Activated T-cell treated with anti-CD3 and anti-CD28 coated beads, Interleukin-2, amount 50 U/mL, for 72 hours (primary cell): ENCODE data around the gene ZC3H14. TPM values are rescaled to one million over a fixed set of nuclear protein-coding genes. Genes with fewer than 3 reads are reported as not detected.

ENCODE experiments used
- ATAC-seq, 2 donors: fragments of 150-1000 bp; cut with Tn5 transposase; replicated peaks in 1 of 2; 2 replicates each; pipeline ENCODE4 v1.10.0; 2021; ENCODE audit warnings: moderate library complexity in 2 of 2, mild to moderate bottlenecking in 1 of 2
- DNase-seq, 2 donors: peaks; one replicate each; pipeline ENCODE4 v3.0.0; 2021 to 2022; ENCODE audit warnings: mixed read lengths in 1 of 2
- H3K27ac Mint-ChIP-seq: one replicate; pipeline ENCODE4 v1.8.0; 2022; ENCODE audit warnings: mild to moderate bottlenecking, moderate library complexity, mixed read lengths
- H3K27me3 Mint-ChIP-seq: one replicate; pipeline ENCODE4 v1.8.0; 2022; ENCODE audit warnings: low read depth, mixed read lengths
- H3K36me3 Mint-ChIP-seq, 2 donors: one replicate each; pipeline ENCODE4 v1.8.0; 2022; ENCODE audit warnings: mixed read lengths in 2 of 2, mild to moderate bottlenecking in 1 of 2; ENCODE audit not compliant: insufficient read depth in 2 of 2
- H3K4me1 Mint-ChIP-seq: one replicate; pipeline ENCODE4 v1.8.0; 2022; ENCODE audit warnings: low read depth, mixed read lengths
- H3K4me3 Mint-ChIP-seq, 2 donors: one replicate each; pipeline ENCODE4 v1.8.0; 2022; ENCODE audit warnings: mild to moderate bottlenecking in 2 of 2, mixed read lengths in 2 of 2, moderate library complexity in 2 of 2
- H3K9me3 Mint-ChIP-seq, 2 donors: one replicate each; pipeline ENCODE4 v1.8.0; 2022; ENCODE audit warnings: mixed read lengths in 2 of 2
- total RNA-seq, 2 donors: library from RNA; stranded (reverse); gene quantifications; one replicate each; pipeline ENCODE4 v1.2.3, GENCODE V29; 2022

ZC3H14 gene
- total RNA-seq, 2 donors from 2014 or later: 44.2 to 58.9 TPM

- Mint-ChIP-seq H3K27me3 (peaks cover 22% of the 10 kb centered on the region), H3K4me3 (peak overlapping the region; percentile 90 to 96), H3K4me1 (peaks cover 36% of the 10 kb centered on the region), H3K9me3 (no peaks in the 10 kb centered on the region), H3K36me3 (peaks cover 0 to 10% of the 10 kb centered on the region in 2 donors), H3K27ac (no peak overlapping the region)
- ATAC-seq: no peak
- DNase-seq: no peak
Observed at GRCh38 chr14:88562532-88562830, 356 bp upstream of the ZC3H14 start.

- ATAC-seq: no peak
- Mint-ChIP-seq H3K27ac (peak overlapping the region; percentile 92), H3K27me3 (peaks cover 21% of the 10 kb centered on the region), H3K4me1 (peaks cover 30% of the 10 kb centered on the region), H3K36me3 (peaks cover 6 to 19% of the 10 kb centered on the region in 2 donors), H3K4me3 (peak overlapping the region; percentile 90 to 96), H3K9me3 (peaks cover 0 to 4% of the 10 kb centered on the region in 2 donors)
- no peak for DNase-seq
Observed at GRCh38 chr14:88563845-88564244, 1.0 kb downstream of the ZC3H14 start.

GRCh38 chr14:88565427-88565826 lies 2.6 kb downstream of the ZC3H14 start:
- peaks cover 0 to 4% of the 10 kb centered on the region in 2 donors for H3K9me3 Mint-ChIP-seq
- H3K4me1 Mint-ChIP-seq: peaks cover 24% of the 10 kb centered on the region
- no peak overlapping the region for H3K4me3 Mint-ChIP-seq
- ATAC-seq: no peak
- peaks cover 7 to 24% of the 10 kb centered on the region in 2 donors for H3K36me3 Mint-ChIP-seq
- peaks cover 13% of the 10 kb centered on the region for H3K27me3 Mint-ChIP-seq
- no peak overlapping the region for H3K27ac Mint-ChIP-seq
- no peak for DNase-seq

- ATAC-seq: no peak
- no peak for DNase-seq
- peaks cover 14% of the 10 kb centered on the region for H3K4me1 Mint-ChIP-seq
- H3K4me3 Mint-ChIP-seq: no peak overlapping the region
- peaks cover 9 to 32% of the 10 kb centered on the region in 2 donors for H3K36me3 Mint-ChIP-seq
- peak overlapping the region; percentile 40 for H3K27ac Mint-ChIP-seq
- H3K27me3 Mint-ChIP-seq: no peaks in the 10 kb centered on the region
- peaks cover 0 to 4% of the 10 kb centered on the region in 2 donors for H3K9me3 Mint-ChIP-seq
Observed at GRCh38 chr14:88568196-88568595, 5.4 kb downstream of the ZC3H14 start.

GRCh38 chr14:88572117-88572516 lies 9.3 kb downstream of the ZC3H14 start:
- Mint-ChIP-seq H3K36me3 (peaks cover 11 to 30% of the 10 kb centered on the region in 2 donors), H3K27me3 (no peaks in the 10 kb centered on the region), H3K9me3 (peaks cover 0 to 4% of the 10 kb centered on the region in 2 donors), H3K4me3 (no peak overlapping the region), H3K4me1 (no peaks in the 10 kb centered on the region), H3K27ac (no peak overlapping the region)
- DNase-seq (no peak), ATAC-seq (no peak)

- H3K36me3 Mint-ChIP-seq: peaks cover 11 to 24% of the 10 kb centered on the region in 2 donors
Observed at GRCh38 chr14:88576222-88576621, 13.4 kb downstream of the ZC3H14 start.

GRCh38 chr14:88584451-88584850 lies 21.6 kb downstream of the ZC3H14 start:
- Mint-ChIP-seq H3K27me3 (no peaks in the 10 kb centered on the region), H3K4me3 (no peak overlapping the region), H3K36me3 (peaks cover 8 to 14% of the 10 kb centered on the region in 2 donors), H3K4me1 (no peaks in the 10 kb centered on the region), H3K27ac (no peak overlapping the region), H3K9me3 (no peaks in the 10 kb centered on the region)
- DNase-seq (no peak), ATAC-seq (no peak)

More at GRCh38 chr14:88576222-88576621, 13.4 kb downstream of the ZC3H14 start:
- DNase-seq (no peak), ATAC-seq (no peak)
- Mint-ChIP-seq H3K9me3 (no peaks in the 10 kb centered on the region), H3K4me3 (no peak overlapping the region), H3K27ac (no peak overlapping the region), H3K4me1 (no peaks in the 10 kb centered on the region), H3K27me3 (no peaks in the 10 kb centered on the region)

- DNase-seq (no peak), ATAC-seq (no peak)
- no peaks in the 10 kb centered on the region for H3K9me3 Mint-ChIP-seq
- no peak overlapping the region for H3K4me3 Mint-ChIP-seq
- no peaks in the 10 kb centered on the region for H3K4me1 Mint-ChIP-seq
- no peak overlapping the region for H3K27ac Mint-ChIP-seq
- no peaks in the 10 kb centered on the region for H3K27me3 Mint-ChIP-seq
- peaks cover 9 to 17% of the 10 kb centered on the region in 2 donors for H3K36me3 Mint-ChIP-seq
Observed at GRCh38 chr14:88588081-88588480, 25.2 kb downstream of the ZC3H14 start.

- Mint-ChIP-seq H3K27ac (no peak overlapping the region), H3K27me3 (no peaks in the 10 kb centered on the region), H3K4me3 (no peak overlapping the region), H3K4me1 (no peaks in the 10 kb centered on the region), H3K9me3 (no peaks in the 10 kb centered on the region), H3K36me3 (peaks cover 9 to 20% of the 10 kb centered on the region in 2 donors)
- ATAC-seq: no peak
- no peak for DNase-seq
Observed at GRCh38 chr14:88590173-88590572, 27.3 kb downstream of the ZC3H14 start.

- H3K36me3 Mint-ChIP-seq: peaks cover 7 to 18% of the 10 kb centered on the region in 2 donors
- H3K4me3 Mint-ChIP-seq: no peak overlapping the region
- peaks cover 10% of the 10 kb centered on the region for H3K4me1 Mint-ChIP-seq
- DNase-seq: no peak
- H3K9me3 Mint-ChIP-seq: no peaks in the 10 kb centered on the region
- H3K27ac Mint-ChIP-seq: no peak overlapping the region
- no peaks in the 10 kb centered on the region for H3K27me3 Mint-ChIP-seq
- no peak for ATAC-seq
Observed at GRCh38 chr14:88592031-88592430, 29.2 kb downstream of the ZC3H14 start.

- H3K9me3 Mint-ChIP-seq: no peaks in the 10 kb centered on the region
- no peak for DNase-seq
- H3K27ac Mint-ChIP-seq: no peak overlapping the region
- peaks cover 6 to 28% of the 10 kb centered on the region in 2 donors for H3K36me3 Mint-ChIP-seq
- H3K27me3 Mint-ChIP-seq: no peaks in the 10 kb centered on the region
- H3K4me3 Mint-ChIP-seq: no peak overlapping the region
- H3K4me1 Mint-ChIP-seq: peaks cover 50% of the 10 kb centered on the region
- no peak for ATAC-seq
Observed at GRCh38 chr14:88597038-88597437, 34.2 kb downstream of the ZC3H14 start.

- Mint-ChIP-seq H3K27me3 (no peaks in the 10 kb centered on the region), H3K27ac (no peak overlapping the region), H3K9me3 (no peaks in the 10 kb centered on the region), H3K4me1 (peaks cover 50% of the 10 kb centered on the region), H3K36me3 (peaks cover 8 to 29% of the 10 kb centered on the region in 2 donors), H3K4me3 (no peak overlapping the region)
- ATAC-seq (no peak), DNase-seq (no peak)
Observed at GRCh38 chr14:88597601-88598000, 34.8 kb downstream of the ZC3H14 start.

- Mint-ChIP-seq H3K4me3 (no peak overlapping the region), H3K27me3 (no peaks in the 10 kb centered on the region), H3K27ac (no peak overlapping the region), H3K9me3 (no peaks in the 10 kb centered on the region), H3K36me3 (peaks cover 8 to 30% of the 10 kb centered on the region in 2 donors), H3K4me1 (peaks cover 50% of the 10 kb centered on the region)
- peak in 1 of 2 donors; percentile 41 for ATAC-seq
- DNase-seq: peak; percentile 8 to 31
Observed at GRCh38 chr14:88598097-88598675, 35.3 kb downstream of the ZC3H14 start.

- Mint-ChIP-seq H3K27me3 (no peaks in the 10 kb centered on the region), H3K4me3 (peak overlapping the region; percentile 67 to 76), H3K9me3 (no peaks in the 10 kb centered on the region)
Observed at GRCh38 chr14:88599326-88599725, 36.5 kb downstream of the ZC3H14 start.

More at GRCh38 chr14:88599326-88599725, 36.5 kb downstream of the ZC3H14 start:
- ATAC-seq: no peak
- Mint-ChIP-seq H3K27ac (peak overlapping the region; percentile 38), H3K36me3 (peaks cover 8 to 29% of the 10 kb centered on the region in 2 donors), H3K4me1 (peaks cover 50% of the 10 kb centered on the region)
- no peak for DNase-seq
